Panc1 (cell line): ENCODE results near the gene USP48. TPM values are rescaled to one million over a fixed set of nuclear protein-coding genes. Genes with fewer than 3 reads are reported as not detected.
A peak's percentile ranks its signal among the peaks of the same experiment; 100 is the strongest.

Source experiments
- ATAC-seq: fragments of 200-7000 bp; cut with Tn5 transposase; 2 replicates; pipeline ENCODE4 v1.9.1; 2020; ENCODE audit warnings: mild to moderate bottlenecking, moderate library complexity
- BruUV-seq: library from RNA; stranded (reverse); fragments of 400-500 nt; replicated peaks from 2 replicates; lab custom pipeline; 2021; lab: Mats Ljungman, UMichigan
- CTCF ChIA-PET: fragments of 300-600 bp; sonication (Branson Sonifier 250); formaldehyde crosslinking; loops from one replicate; lab custom pipeline; 2022; ENCODE audit warnings: antibody characterized with exemption; lab: Charles Lee
- POLR2A ChIA-PET: fragments of 300-600 bp; sonication (Branson Sonifier 250); formaldehyde crosslinking; loops from one replicate; lab custom pipeline; 2022; ENCODE audit warnings: antibody characterized with exemption; lab: Charles Lee
- DNase-seq: peaks from one replicate; pipeline ENCODE4 v3.0.0-alpha.2; 2010; ENCODE audit warnings: low read depth, low spot score
- H3K27ac ChIP-seq: 2 replicates; pipeline ENCODE4 v1.5.1; 2011; ENCODE audit warnings: mild to moderate bottlenecking, low read length, inconsistent platforms
- H3K27me3 ChIP-seq: fragments of 200-500 bp; sonication (Bioruptor generic); 2 replicates; pipeline ENCODE4 v1.6.0; 2014; ENCODE audit warnings: low read length, inconsistent platforms; ENCODE audit not compliant: control insufficient read depth, insufficient read depth
- H3K36me3 ChIP-seq: fragments of 200-500 bp; sonication (Bioruptor generic); 2 replicates; pipeline ENCODE4 v1.5.1; 2014; ENCODE audit warnings: inconsistent platforms, mild to moderate bottlenecking, low read length, moderate library complexity; ENCODE audit not compliant: control insufficient read depth, insufficient read depth
- H3K4me1 ChIP-seq: 2 replicates; pipeline ENCODE4 v1.5.1; 2011; ENCODE audit warnings: inconsistent platforms, mild to moderate bottlenecking, low read length, moderate library complexity; ENCODE audit not compliant: control insufficient read depth, insufficient read depth
- H3K4me3 ChIP-seq, 2 experiments: 2 replicates each; pipeline ENCODE4 v1.5.1; 2011 to 2012; ENCODE audit warnings: low read depth in 2 of 2, low read length in 2 of 2, mild to moderate bottlenecking in 2 of 2, inconsistent platforms in 1 of 2, moderate library complexity in 1 of 2
- H3K9me3 ChIP-seq: fragments of 200-500 bp; sonication (Bioruptor generic); 2 replicates; pipeline ENCODE4 v1.5.1; 2014; ENCODE audit warnings: low read depth, mild to moderate bottlenecking, inconsistent platforms, low read length, moderate library complexity; ENCODE audit not compliant: control insufficient read depth, insufficient read depth
- POLR2AphosphoS5 ChIP-seq: IDR thresholded peaks from 2 replicates; pipeline ENCODE4 v1.6.1; 2012; ENCODE audit warnings: mild to moderate bottlenecking, low read depth, low read length, moderate library complexity
- SIN3A ChIP-seq: IDR thresholded peaks from 2 replicates; pipeline ENCODE4 v1.6.1; 2012; ENCODE audit warnings: low read depth, mild to moderate bottlenecking, low read length, moderate library complexity, borderline replicate concordance; ENCODE audit not compliant: insufficient read depth
- TCF7L2 ChIP-seq: IDR thresholded peaks from 2 replicates; pipeline ENCODE4 v1.6.1; 2011; ENCODE audit warnings: mild to moderate bottlenecking, low read depth, low read length, inconsistent platforms
- in situ Hi-C: cut with HindIII; loops from 2 replicates; pipeline ENCODE4 v1.10.0; 2016; ENCODE audit warnings: low sequenced_read_pairs, low pct_unique_long_range_greater_than_20kb
- intact Hi-C: fragments of 100-400 bp; cut with micrococcal nuclease; formaldehyde crosslinking; loops from one replicate; pipeline ENCODE4 v1.10.0; 2022; ENCODE audit not compliant: unreplicated experiment
- total RNA-seq: library from RNA; stranded (reverse); gene quantifications from one replicate; pipeline ENCODE4 v1.2.1, GENCODE V29; 2021; ENCODE audit not compliant: unreplicated experiment
- TF ChIP-seq, protein P1 (sequence below): fragments of 450-650 bp; IDR thresholded peaks from 2 replicates; pipeline ENCODE4 v1.5.1; 2017; ENCODE audit warnings: mild to moderate bottlenecking
- TF ChIP-seq, protein P2 (sequence below), 2 experiments: IDR thresholded peaks; 2 replicates each; pipeline ENCODE4 v1.6.1; 2011 to 2012; ENCODE audit warnings: low read depth in 2 of 2, control low read depth in 1 of 2, low read length in 1 of 2, mild to moderate bottlenecking in 1 of 2, moderate library complexity in 1 of 2; ENCODE audit not compliant: insufficient read depth in 1 of 2

The USP48 gene
- total RNA-seq, 1 experiment from 2014 or later, result 71.6 TPM

DNA sequence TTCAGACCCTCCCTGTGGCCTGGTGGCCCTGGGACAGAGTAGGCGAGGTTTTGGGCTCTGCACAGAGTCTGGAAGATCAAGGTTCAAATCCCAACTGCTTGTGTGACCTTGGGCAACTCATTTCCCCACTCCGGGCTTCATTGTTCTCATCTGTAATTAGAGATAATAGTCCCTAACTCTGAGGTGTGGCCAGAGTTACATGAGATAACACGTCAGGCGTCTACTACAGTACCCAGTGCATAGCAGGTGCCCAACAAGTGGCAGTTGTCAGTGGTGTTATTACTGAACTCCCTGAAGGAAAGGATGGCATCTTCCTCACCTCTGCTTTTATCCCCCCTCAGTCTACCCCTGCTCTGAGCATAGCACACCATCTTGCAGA, 134.6 kb downstream of the USP48 start:
- intact Hi-C loops (no loop called here), in situ Hi-C loops (no loop called here)
- ATAC-seq (no peak), DNase-seq (no peak)
- TF ChIP-seq TCF7L2 (no peak), POLR2AphosphoS5 (no peak), SIN3A (no peak)
- TF ChIP-seq, protein P1, sequence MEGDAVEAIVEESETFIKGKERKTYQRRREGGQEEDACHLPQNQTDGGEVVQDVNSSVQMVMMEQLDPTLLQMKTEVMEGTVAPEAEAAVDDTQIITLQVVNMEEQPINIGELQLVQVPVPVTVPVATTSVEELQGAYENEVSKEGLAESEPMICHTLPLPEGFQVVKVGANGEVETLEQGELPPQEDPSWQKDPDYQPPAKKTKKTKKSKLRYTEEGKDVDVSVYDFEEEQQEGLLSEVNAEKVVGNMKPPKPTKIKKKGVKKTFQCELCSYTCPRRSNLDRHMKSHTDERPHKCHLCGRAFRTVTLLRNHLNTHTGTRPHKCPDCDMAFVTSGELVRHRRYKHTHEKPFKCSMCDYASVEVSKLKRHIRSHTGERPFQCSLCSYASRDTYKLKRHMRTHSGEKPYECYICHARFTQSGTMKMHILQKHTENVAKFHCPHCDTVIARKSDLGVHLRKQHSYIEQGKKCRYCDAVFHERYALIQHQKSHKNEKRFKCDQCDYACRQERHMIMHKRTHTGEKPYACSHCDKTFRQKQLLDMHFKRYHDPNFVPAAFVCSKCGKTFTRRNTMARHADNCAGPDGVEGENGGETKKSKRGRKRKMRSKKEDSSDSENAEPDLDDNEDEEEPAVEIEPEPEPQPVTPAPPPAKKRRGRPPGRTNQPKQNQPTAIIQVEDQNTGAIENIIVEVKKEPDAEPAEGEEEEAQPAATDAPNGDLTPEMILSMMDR, result no peak
- TF ChIP-seq, protein P2, sequence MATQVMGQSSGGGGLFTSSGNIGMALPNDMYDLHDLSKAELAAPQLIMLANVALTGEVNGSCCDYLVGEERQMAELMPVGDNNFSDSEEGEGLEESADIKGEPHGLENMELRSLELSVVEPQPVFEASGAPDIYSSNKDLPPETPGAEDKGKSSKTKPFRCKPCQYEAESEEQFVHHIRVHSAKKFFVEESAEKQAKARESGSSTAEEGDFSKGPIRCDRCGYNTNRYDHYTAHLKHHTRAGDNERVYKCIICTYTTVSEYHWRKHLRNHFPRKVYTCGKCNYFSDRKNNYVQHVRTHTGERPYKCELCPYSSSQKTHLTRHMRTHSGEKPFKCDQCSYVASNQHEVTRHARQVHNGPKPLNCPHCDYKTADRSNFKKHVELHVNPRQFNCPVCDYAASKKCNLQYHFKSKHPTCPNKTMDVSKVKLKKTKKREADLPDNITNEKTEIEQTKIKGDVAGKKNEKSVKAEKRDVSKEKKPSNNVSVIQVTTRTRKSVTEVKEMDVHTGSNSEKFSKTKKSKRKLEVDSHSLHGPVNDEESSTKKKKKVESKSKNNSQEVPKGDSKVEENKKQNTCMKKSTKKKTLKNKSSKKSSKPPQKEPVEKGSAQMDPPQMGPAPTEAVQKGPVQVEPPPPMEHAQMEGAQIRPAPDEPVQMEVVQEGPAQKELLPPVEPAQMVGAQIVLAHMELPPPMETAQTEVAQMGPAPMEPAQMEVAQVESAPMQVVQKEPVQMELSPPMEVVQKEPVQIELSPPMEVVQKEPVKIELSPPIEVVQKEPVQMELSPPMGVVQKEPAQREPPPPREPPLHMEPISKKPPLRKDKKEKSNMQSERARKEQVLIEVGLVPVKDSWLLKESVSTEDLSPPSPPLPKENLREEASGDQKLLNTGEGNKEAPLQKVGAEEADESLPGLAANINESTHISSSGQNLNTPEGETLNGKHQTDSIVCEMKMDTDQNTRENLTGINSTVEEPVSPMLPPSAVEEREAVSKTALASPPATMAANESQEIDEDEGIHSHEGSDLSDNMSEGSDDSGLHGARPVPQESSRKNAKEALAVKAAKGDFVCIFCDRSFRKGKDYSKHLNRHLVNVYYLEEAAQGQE (IDR thresholded peaks at IDR 0.05; ENCODE audit: insufficient read depth in 1 of 2, low read depth in 2 of 2, low read length in 1 of 2), result no peak
- Histone ChIP-seq H3K4me3 (no peak overlapping the region), H3K27me3 (no peaks in the 10 kb centered on the region), H3K27ac (no peak overlapping the region), H3K4me1 (no peaks in the 10 kb centered on the region; the same call in 1 of the 2 replicates), H3K36me3 (no peaks in the 10 kb centered on the region), H3K9me3 (no peaks in the 10 kb centered on the region)
- POLR2A ChIA-PET, result no interaction called here
- no TSS peak for BruUV-seq
- CTCF ChIA-PET, result no interaction called here

- no peak overlapping the region for H3K4me3 ChIP-seq
- CTCF ChIA-PET, result no interaction called here
- DNase-seq, result no peak
- no TSS peak for BruUV-seq
- intact Hi-C loops, result no loop called here
- in situ Hi-C loops, result no loop called here
- no peaks in the 10 kb centered on the region for H3K27me3 ChIP-seq
- POLR2A ChIA-PET, result no interaction called here
- H3K27ac ChIP-seq, result no peak overlapping the region
- no peaks in the 10 kb centered on the region; the same call in 1 of the 2 replicates for H3K4me1 ChIP-seq
- no peaks in the 10 kb centered on the region for H3K36me3 ChIP-seq
- no peaks in the 10 kb centered on the region for H3K9me3 ChIP-seq
- no peak for ATAC-seq
- no peak for TF ChIP-seq SIN3A
- TF ChIP-seq, protein P2 (IDR thresholded peaks at IDR 0.05; ENCODE audit: insufficient read depth in 1 of 2, low read depth in 2 of 2, low read length in 1 of 2), result peak; percentile 98 to 99
Observed at GRCh38 chr1:21647431-21648351, 135.3 kb downstream of the USP48 start.
